Stimulated activated CD8-positive, alpha-beta memory T cell treated with anti-CD3 and anti-CD28 coated beads, Interleukin-4, amount 100 ng/mL, for 4 hours (primary cell): ENCODE data around the gene PIEZO1.
"Not testable (repeated sequence)": the region's sequence is repeated elsewhere in the genome, so short reads cannot be mapped to it uniquely, and the experiment has no call there.

Experiments used
- DNase-seq, 2 donors: peaks; one replicate each; pipeline ENCODE4 v3.0.0-alpha.2; 2020; ENCODE audit warnings: low read depth in 2 of 2, low spot score in 1 of 2

The PIEZO1 gene

GRCh38 chr16:88785106-88785924 lies at the start of gene PIEZO1:
TSS of gene PIEZO1 (minus strand) at chr16:88785220. CDS start at chr16:88784964, 256 bp downstream.
- peak; percentile 69 to 74 for DNase-seq

- DNase-seq = no peak
Measured at GRCh38 chr16:88834670-88835069, 49.6 kb upstream of the PIEZO1 start.

- DNase-seq = no peak
Measured at GRCh38 chr16:88833086-88833485, 48.1 kb upstream of the PIEZO1 start.

- DNase-seq = no peak
Measured at GRCh38 chr16:88831838-88832237, 46.8 kb upstream of the PIEZO1 start.

- no peak for DNase-seq
Measured at GRCh38 chr16:88830783-88831182, 45.8 kb upstream of the PIEZO1 start.

GRCh38 chr16:88830258-88830657 lies 45.2 kb upstream of the PIEZO1 start:
- no peak for DNase-seq

- no peak for DNase-seq
Measured at GRCh38 chr16:88828711-88829110, 43.7 kb upstream of the PIEZO1 start.

GRCh38 chr16:88827727-88828126 lies 42.7 kb upstream of the PIEZO1 start:
- no peak for DNase-seq

- DNase-seq = no peak
Measured at GRCh38 chr16:88826070-88826840, 41.2 kb upstream of the PIEZO1 start.

- DNase-seq = no peak
Measured at GRCh38 chr16:88825146-88825545, 40.1 kb upstream of the PIEZO1 start.

- no peak for DNase-seq
Measured at GRCh38 chr16:88824256-88825077, 39.4 kb upstream of the PIEZO1 start.

GRCh38 chr16:88823646-88824045 lies 38.6 kb upstream of the PIEZO1 start:
- DNase-seq = not testable (repeated sequence)

- no peak for DNase-seq
Measured at GRCh38 chr16:88822281-88823040, 37.4 kb upstream of the PIEZO1 start.

GRCh38 chr16:88821168-88821850 lies 36.3 kb upstream of the PIEZO1 start:
- no peak for DNase-seq

- DNase-seq = no peak
Measured at GRCh38 chr16:88820385-88821025, 35.5 kb upstream of the PIEZO1 start.

- no peak for DNase-seq
Measured at GRCh38 chr16:88819126-88819525, 34.1 kb upstream of the PIEZO1 start.

GRCh38 chr16:88818575-88818874 lies 33.5 kb upstream of the PIEZO1 start:
- DNase-seq = no peak

GRCh38 chr16:88817785-88818574 lies 33.0 kb upstream of the PIEZO1 start:
- DNase-seq = no peak
